Urinary bladder (tissue), 4 donors: ENCODE results near the gene TNNT2. TPM values are rescaled to one million over a fixed set of nuclear protein-coding genes. Genes with fewer than 3 reads are reported as not detected.

ENCODE experiments used
- DNase-seq: peaks from one replicate; pipeline ENCODE4 v3.0.0-alpha.2; 2015; ENCODE audit errors: extremely low spot score
- H3K27ac ChIP-seq: one replicate; pipeline ENCODE4 v1.5.1; 2013; ENCODE audit warnings: low read depth, mild to moderate bottlenecking, moderate library complexity
- H3K36me3 ChIP-seq: one replicate; pipeline ENCODE4 v1.6.1; 2013; ENCODE audit warnings: mild to moderate bottlenecking, moderate library complexity; ENCODE audit not compliant: insufficient read depth
- H3K4me1 ChIP-seq: one replicate; pipeline ENCODE4 v1.6.1; 2013; ENCODE audit warnings: mild to moderate bottlenecking, moderate library complexity; ENCODE audit not compliant: insufficient read depth
- H3K4me3 ChIP-seq: one replicate; pipeline ENCODE4 v1.5.1; 2013; ENCODE audit warnings: low read depth, low read length
- WGBS: extraction: QIAGEN DNeasy Blood & Tissue Kit; methylation state at CpG from one replicate; pipeline ENCODE4 v1.1.7; 2013; 5-methylcytosine and 5-hydroxymethylcytosine counted together
- polyA plus RNA-seq: library from polyadenylated mRNA; stranded (reverse); fragments of 200-250 nt; gene quantifications from one replicate; pipeline ENCODE4 v1.2.3, GENCODE V29; 2013
- total RNA-seq: library from RNA; depleted of rRNA; stranded (reverse); fragments of >200 nt; gene quantifications from one replicate; pipeline ENCODE4 v1.2.3, GENCODE V29; 2014
- donor health status: healthy with polysubstance abuse.
- donor health status: healthy.

The TNNT2 gene
- total and polyA plus RNA-seq, 2 donors: 15.2 to 94.9 TPM

DNA sequence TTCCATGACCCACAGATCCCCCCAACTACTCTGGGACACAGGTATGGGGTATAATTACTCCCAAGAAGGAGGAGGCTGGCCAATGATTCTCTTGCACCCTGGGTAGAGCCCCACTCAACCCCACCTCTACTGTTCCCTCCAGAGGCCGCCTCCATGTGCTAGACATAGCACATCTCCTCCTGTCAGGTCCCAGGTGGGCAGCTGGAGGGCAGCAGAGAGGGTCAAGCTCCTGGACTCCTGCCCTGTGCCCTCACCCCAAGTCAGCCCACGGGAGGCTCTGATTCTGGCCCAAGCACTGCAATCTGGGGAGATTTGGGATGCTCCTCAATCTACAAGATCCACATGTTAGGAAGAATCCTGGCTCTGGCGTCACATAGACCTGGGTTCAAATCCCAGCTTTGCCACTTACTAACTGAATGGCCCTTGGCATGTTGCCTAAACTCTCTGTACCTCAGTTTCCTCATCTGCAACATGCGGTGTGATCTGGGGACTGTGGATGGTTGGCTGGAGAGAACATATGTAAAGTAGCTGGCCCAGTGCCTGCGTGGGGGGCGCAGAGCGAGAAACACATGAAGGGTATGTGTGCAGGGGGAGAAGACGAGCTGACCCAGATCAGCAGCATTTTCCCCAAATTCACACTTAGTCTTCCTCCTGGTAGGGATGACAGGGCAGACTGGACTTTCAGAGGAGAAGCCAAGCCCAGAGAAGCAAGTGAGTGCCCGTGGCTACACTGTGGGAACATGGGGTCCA is 23.2 kb downstream of the TNNT2 start:
- DNase-seq: no peak
- Histone ChIP-seq H3K4me1 (no peaks in the 10 kb centered on the region), H3K4me3 (no peak overlapping the region), H3K36me3 (no peaks in the 10 kb centered on the region), H3K27ac (no peak overlapping the region)
- 89% methylated on average over 9 of the region's 9 CpGs for WGBS

- Histone ChIP-seq H3K36me3 (no peaks in the 10 kb centered on the region), H3K27ac (no peak overlapping the region), H3K4me3 (no peak overlapping the region), H3K4me1 (no peaks in the 10 kb centered on the region)
- no peak for DNase-seq
- WGBS: 78% methylated on average over 13 of the region's 13 CpGs
These were observed 24.1 kb downstream of the TNNT2 start for GRCh38 chr1:201353186-201353940.

- no peak overlapping the region for H3K27ac ChIP-seq
- no peak for DNase-seq
- no peaks in the 10 kb centered on the region for H3K4me1 ChIP-seq
- H3K4me3 ChIP-seq: no peak overlapping the region
- H3K36me3 ChIP-seq: no peaks in the 10 kb centered on the region
These were observed 25.9 kb downstream of the TNNT2 start for GRCh38 chr1:201351617-201352016.

- H3K4me3 ChIP-seq: no peak overlapping the region
- no peak for DNase-seq
- H3K4me1 ChIP-seq: no peaks in the 10 kb centered on the region
- 68% methylated on average over 7 of the region's 7 CpGs for WGBS
- H3K36me3 ChIP-seq: no peaks in the 10 kb centered on the region
- no peak overlapping the region for H3K27ac ChIP-seq
These were observed 26.6 kb downstream of the TNNT2 start for GRCh38 chr1:201350884-201351283.

DNA sequence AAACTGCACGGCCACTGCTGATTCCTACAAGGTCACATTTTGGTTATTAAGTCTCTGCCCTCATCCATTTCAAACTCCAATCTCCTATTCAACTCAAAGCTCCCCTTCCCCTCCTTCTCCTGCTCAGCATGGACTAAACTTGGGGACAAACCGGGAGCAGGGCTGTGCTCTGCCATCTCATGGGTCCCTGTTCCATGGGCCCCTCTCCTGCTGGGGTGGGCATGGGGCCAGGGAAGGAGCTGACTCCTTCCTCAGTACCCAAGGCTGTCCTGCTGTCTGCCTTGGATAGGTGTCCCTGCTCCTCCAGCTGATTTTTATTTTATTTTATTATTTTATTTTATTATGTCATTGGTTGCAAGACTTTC is 27.1 kb downstream of the TNNT2 start:
- Histone ChIP-seq H3K4me3 (no peak overlapping the region), H3K36me3 (no peaks in the 10 kb centered on the region), H3K4me1 (no peaks in the 10 kb centered on the region), H3K27ac (no peak overlapping the region)
- WGBS: 75% methylated on average over 2 of the region's 2 CpGs
- no peak for DNase-seq

DNA sequence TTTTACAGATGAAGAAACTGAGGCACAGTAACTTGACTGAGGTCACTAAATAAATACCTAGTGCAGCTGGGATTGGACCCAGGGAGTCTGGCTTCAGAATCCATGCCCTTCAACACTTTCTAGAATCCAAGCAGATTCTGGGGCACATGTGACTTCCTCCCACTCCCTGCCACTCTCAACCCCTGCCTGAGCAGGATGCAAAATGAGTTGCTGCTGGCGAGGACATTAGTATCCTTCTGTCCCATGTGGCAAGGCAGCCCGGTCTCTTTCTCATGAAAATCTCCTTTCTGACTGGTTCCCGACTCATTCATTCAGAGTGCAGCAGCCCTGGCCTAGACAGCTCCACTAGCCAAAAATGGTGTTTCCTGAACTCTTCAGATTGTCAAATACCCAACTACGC is 28.4 kb downstream of the TNNT2 start:
- 80% methylated on average over 4 of the region's 4 CpGs for WGBS
- DNase-seq: no peak
- Histone ChIP-seq H3K4me3 (no peak overlapping the region), H3K27ac (no peak overlapping the region), H3K4me1 (no peaks in the 10 kb centered on the region), H3K36me3 (no peaks in the 10 kb centered on the region)

GRCh38 chr1:201348211-201348566 is 29.3 kb downstream of the TNNT2 start:
- H3K4me3 ChIP-seq: no peak overlapping the region
- 23% methylated on average over 6 of the region's 6 CpGs for WGBS
- DNase-seq: no peak

DNA sequence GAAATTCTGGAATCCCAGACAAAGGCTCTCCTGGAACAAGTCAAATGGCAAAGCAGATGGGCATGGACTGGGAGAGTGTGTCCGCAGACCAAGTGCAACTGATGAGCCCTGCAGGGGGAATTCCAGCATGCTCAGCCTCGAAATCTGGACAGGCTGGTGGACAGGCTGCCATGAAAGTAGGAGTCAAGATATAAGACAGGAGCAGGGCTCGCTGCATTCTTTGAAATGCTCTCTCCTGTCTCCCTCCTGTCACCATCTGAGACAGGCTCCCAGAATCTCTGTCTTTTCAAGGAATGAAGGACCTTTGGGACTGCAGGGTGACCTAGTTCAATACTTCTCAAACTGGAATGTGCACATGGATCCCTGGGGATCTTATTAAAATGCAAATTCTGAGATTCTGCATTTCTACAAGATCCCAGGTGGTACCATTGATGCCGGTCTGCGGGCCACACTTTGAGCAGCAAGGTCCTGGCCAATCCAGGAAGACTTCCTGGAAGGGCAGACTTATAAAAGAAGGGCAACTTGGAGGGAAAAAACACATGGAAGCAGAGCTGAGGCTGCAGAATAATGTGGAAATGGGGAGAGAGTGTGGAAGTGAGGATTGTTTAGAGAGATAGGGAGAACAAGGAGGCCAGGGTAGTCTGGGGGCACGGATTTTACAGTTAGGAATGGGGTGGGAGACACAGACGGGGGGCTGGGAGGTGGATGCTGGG is 29.8 kb downstream of the TNNT2 start:
- H3K36me3 ChIP-seq: no peaks in the 10 kb centered on the region
- WGBS: 33% methylated on average over 7 of the region's 7 CpGs
- no peak overlapping the region for H3K4me3 ChIP-seq
- DNase-seq: no peak
- no peaks in the 10 kb centered on the region for H3K4me1 ChIP-seq
- H3K27ac ChIP-seq: no peak overlapping the region

More at GRCh38 chr1:201348211-201348566, 29.3 kb downstream of the TNNT2 start:
- H3K4me1 ChIP-seq: no peaks in the 10 kb centered on the region
- no peaks in the 10 kb centered on the region for H3K36me3 ChIP-seq
- no peak overlapping the region for H3K27ac ChIP-seq

DNA sequence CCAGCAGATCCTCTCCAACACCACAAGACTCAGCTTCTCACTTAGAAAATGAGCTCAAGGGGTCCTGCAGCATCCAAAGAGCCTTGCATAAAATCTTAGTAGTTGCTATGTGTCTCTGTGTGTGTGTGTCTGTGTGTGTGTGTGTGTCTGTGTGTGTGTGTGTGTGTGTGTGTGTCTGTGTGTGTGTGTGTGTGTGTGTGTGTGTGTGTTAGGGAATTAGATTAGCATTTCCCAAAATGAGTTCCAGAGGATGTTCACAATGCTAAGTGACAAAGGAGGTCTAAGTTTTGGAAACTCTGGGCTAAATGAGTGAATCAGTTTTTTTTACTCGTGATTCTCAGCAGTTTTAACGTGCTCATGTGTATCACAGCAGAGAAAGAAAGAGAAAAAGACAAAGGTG is 30.5 kb downstream of the TNNT2 start:
- Histone ChIP-seq H3K4me1 (no peaks in the 10 kb centered on the region), H3K36me3 (no peaks in the 10 kb centered on the region), H3K4me3 (no peak overlapping the region), H3K27ac (no peak overlapping the region)
- no peak for DNase-seq
- 38% methylated on average over 2 of the region's 2 CpGs for WGBS

DNA sequence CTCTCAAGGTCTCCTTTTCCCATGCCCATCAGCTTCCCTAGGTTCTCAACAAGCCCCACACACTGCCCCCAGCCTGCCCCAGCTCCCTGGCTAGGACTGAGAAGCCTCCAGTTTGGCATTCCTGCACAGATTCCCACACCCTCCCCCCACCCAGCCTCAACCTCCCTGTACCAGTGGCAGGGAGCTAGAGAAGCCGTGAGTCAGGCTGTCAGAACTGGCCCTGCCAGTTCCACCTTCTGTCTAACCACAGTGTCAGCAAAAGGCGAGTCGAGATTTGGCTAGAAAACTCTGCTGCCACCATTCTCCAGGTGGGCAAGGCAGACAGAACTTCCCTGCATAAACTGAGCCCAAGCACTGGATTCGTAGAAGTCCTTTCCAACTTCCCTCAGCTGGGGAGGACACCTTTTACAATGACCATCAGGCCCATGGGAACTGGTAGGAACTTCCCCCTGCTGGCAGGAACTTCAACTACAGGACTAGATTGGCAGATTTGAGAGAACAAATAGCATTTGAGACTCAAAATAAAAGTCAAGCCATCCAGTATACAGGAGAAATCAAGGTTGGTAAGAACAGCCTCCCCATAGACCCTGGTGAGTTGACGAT is 31.0 kb downstream of the TNNT2 start:
- H3K27ac ChIP-seq: no peak overlapping the region
- H3K4me1 ChIP-seq: no peaks in the 10 kb centered on the region
- no peak overlapping the region for H3K4me3 ChIP-seq
- 63% methylated on average over 5 of the region's 5 CpGs for WGBS
- H3K36me3 ChIP-seq: no peaks in the 10 kb centered on the region
- DNase-seq: no peak

DNA sequence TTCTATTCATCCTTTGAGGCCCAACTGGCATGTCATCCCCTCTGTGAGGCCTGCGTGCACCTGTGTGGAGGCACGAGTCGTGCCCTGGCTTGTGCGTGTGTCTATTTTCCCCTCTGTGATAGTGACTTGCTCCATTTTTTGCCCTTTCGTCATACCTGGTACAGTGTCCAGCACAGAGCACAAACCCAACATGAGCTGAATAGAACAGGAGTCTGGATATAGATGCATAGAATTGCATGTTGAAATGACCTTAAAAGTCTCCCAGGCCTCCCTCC is 32.5 kb downstream of the TNNT2 start:
- 87% methylated on average over 5 of the region's 5 CpGs for WGBS
- H3K27ac ChIP-seq: no peak overlapping the region
- H3K4me1 ChIP-seq: no peaks in the 10 kb centered on the region
- no peaks in the 10 kb centered on the region for H3K36me3 ChIP-seq
- no peak for DNase-seq
- H3K4me3 ChIP-seq: no peak overlapping the region

GRCh38 chr1:201344206-201345080 is 33.0 kb downstream of the TNNT2 start:
- Histone ChIP-seq H3K4me3 (no peak overlapping the region), H3K36me3 (no peaks in the 10 kb centered on the region), H3K4me1 (no peaks in the 10 kb centered on the region), H3K27ac (no peak overlapping the region)
- 79% methylated on average over 7 of the region's 7 CpGs for WGBS
- no peak for DNase-seq

DNA sequence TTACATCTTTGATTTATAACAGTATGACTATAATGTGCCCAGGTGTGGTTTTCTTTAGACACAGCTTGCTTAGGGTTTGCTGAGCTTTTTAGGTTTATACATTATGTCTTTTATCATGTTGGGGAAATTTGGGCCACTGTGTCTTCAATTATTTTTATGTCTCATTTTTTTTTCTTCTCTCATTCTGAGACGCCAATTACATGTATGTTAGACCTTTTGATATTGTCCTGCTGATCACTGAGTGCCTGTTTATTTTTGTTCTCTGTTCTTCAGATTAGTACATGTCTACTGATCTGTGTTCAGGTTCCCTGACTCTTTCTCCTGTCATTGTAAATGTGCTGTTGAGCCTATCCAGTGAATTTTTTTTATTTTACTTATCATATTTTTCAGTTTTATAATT is 36.1 kb downstream of the TNNT2 start:
- no peak for DNase-seq
- Histone ChIP-seq H3K36me3 (no peaks in the 10 kb centered on the region), H3K4me3 (no peak overlapping the region), H3K4me1 (no peaks in the 10 kb centered on the region), H3K27ac (no peak overlapping the region)
- 89% methylated on average over 1 of the region's 1 CpG for WGBS
